HG03159 (cell line): ENCODE data around the gene BAZ1A.
"Not testable (repeated sequence)": the region's sequence is repeated elsewhere in the genome, so short reads cannot be mapped to it uniquely, and the experiment has no call there.

Experiments used
- ATAC-seq: cut with Tn5 transposase; IDR thresholded peaks from one replicate; pipeline ENCODE4 v1.9.1; 2021; ENCODE audit warnings: mild to moderate bottlenecking, moderate library complexity; ENCODE audit not compliant: unreplicated experiment

BAZ1A gene

GRCh38 chr14:34785223-34786006 lies 89.7 kb downstream of the BAZ1A start:
- ATAC-seq, result no peak

- ATAC-seq, result no peak
These were observed 93.1 kb downstream of the BAZ1A start for GRCh38 chr14:34782031-34782430.

- no peak for ATAC-seq
These were observed 93.9 kb downstream of the BAZ1A start for GRCh38 chr14:34781242-34781641.

GRCh38 chr14:34780646-34781045 lies 94.5 kb downstream of the BAZ1A start:
- no peak for ATAC-seq

GRCh38 chr14:34778744-34779143 lies 96.4 kb downstream of the BAZ1A start:
- ATAC-seq, result no peak

- no peak for ATAC-seq
These were observed 98.5 kb downstream of the BAZ1A start for GRCh38 chr14:34776611-34777010.

- ATAC-seq, result no peak
These were observed 99.2 kb downstream of the BAZ1A start for GRCh38 chr14:34775922-34776321.

GRCh38 chr14:34775342-34775741 lies 99.8 kb downstream of the BAZ1A start:
- no peak for ATAC-seq

- ATAC-seq, result no peak
These were observed 104.3 kb downstream of the BAZ1A start for GRCh38 chr14:34770901-34771300.

- ATAC-seq, result no peak
These were observed 108.6 kb downstream of the BAZ1A start for GRCh38 chr14:34766606-34767005.

- ATAC-seq, result no peak
These were observed 109.1 kb downstream of the BAZ1A start for GRCh38 chr14:34766060-34766459.

- no peak for ATAC-seq
These were observed 119.9 kb downstream of the BAZ1A start for GRCh38 chr14:34755215-34755614.

- ATAC-seq, result no peak
These were observed 120.5 kb downstream of the BAZ1A start for GRCh38 chr14:34754687-34755086.

- ATAC-seq, result no peak
These were observed 124.5 kb downstream of the BAZ1A start for GRCh38 chr14:34750670-34751069.

GRCh38 chr14:34750233-34750632 lies 124.9 kb downstream of the BAZ1A start:
- ATAC-seq, result no peak

- no peak for ATAC-seq
These were observed 125.8 kb downstream of the BAZ1A start for GRCh38 chr14:34749408-34749807.

- no peak for ATAC-seq
These were observed 132.7 kb downstream of the BAZ1A start for GRCh38 chr14:34742270-34743115.

- no peak for ATAC-seq
These were observed 133.3 kb downstream of the BAZ1A start for GRCh38 chr14:34741840-34742239.

GRCh38 chr14:34740139-34740538 lies 135.0 kb downstream of the BAZ1A start:
- ATAC-seq, result not testable (repeated sequence)

- not testable (repeated sequence) for ATAC-seq
These were observed 138.1 kb downstream of the BAZ1A start for GRCh38 chr14:34737079-34737478.

GRCh38 chr14:34733245-34733644 lies 141.9 kb downstream of the BAZ1A start:
- no peak for ATAC-seq

GRCh38 chr14:34732802-34733201 lies 142.4 kb downstream of the BAZ1A start:
- ATAC-seq, result no peak
